GM12891 (cell line): ENCODE measurements around the gene GCGR.
"Not testable (repeated sequence)": the region's sequence is repeated elsewhere in the genome, so short reads cannot be mapped to it uniquely, and the experiment has no call there.

ENCODE experiments used
- DNase-seq: peaks from one replicate; pipeline ENCODE4 v3.0.0; 2011; ENCODE audit warnings: low spot score; ENCODE audit not compliant: insufficient read length
- FAIRE-seq: peaks from 2 replicates; lab custom pipeline; 2011; peaks lifted over from hg19 to GRCh38; lab: Jason Lieb, UNC
- PAX5 ChIP-seq: IDR thresholded peaks from 2 replicates; pipeline ENCODE4 v1.6.1; 2011; ENCODE audit warnings: low read length, moderate library complexity, mild to moderate bottlenecking; ENCODE audit not compliant: insufficient read depth, severe bottlenecking
- POLR2A ChIP-seq: IDR thresholded peaks from 2 replicates; pipeline ENCODE4 v1.6.1; 2011; ENCODE audit warnings: low read depth, low read length, control low read depth
- POLR2AphosphoS5 ChIP-seq: IDR thresholded peaks from 2 replicates; pipeline ENCODE4 v1.6.1; 2011; ENCODE audit warnings: low read depth, low read length, control low read depth
- POU2F2 ChIP-seq: IDR thresholded peaks from 2 replicates; pipeline ENCODE4 v1.6.1; 2011; ENCODE audit warnings: low read depth, mild to moderate bottlenecking, control low read depth, low read length, moderate library complexity
- SPI1 ChIP-seq: IDR thresholded peaks from 2 replicates; pipeline ENCODE4 v1.6.1; 2011; ENCODE audit warnings: low read depth, low read length, control low read depth
- TAF1 ChIP-seq: IDR thresholded peaks from 2 replicates; pipeline ENCODE4 v1.6.1; 2011; ENCODE audit warnings: low read depth, low read length, control low read depth

Gene GCGR

DNA sequence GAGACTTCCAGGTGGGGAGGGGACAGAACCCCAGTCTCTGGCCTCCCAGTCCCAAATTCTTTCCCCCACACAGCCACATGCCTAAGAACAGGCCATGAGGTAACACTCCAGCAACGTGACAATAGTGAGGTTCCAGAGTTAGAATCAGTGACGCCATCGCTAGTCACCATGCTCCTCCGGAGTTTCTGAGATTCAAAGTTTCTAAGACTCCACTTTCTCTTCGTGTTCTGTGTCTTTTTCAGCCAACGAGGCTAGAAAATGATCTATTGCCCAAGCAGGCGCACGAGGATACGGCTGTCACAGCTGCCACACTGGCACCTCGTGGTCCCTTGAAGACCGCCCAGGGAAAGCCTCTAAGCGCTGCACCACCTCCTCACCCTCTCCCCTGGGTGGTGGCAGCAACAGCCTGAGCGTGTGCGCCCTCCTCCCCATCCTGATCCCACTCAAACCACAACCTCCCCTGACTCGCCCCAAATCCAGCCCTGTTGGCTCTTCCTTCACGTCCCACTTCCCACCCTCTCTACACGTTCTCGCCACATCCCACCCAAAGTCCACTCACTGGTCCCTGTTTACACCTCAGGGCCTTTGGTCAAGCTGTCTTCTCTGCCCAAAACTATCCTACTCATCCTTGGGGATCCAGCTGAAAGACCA, 28.1 kb downstream of the GCGR start:
- FAIRE-seq (no peak), DNase-seq (no peak)
- TF ChIP-seq POLR2A (no peak), POU2F2 (0 out of 2 replicates have a peak, but pooled peaks have one; percentile 27), POLR2AphosphoS5 (no peak), PAX5 (no peak), TAF1 (peak; percentile 38; the same call in 1 of the 2 replicates)

- TF ChIP-seq POU2F2 (no peak), POLR2A (no peak), TAF1 (no peak), PAX5 (no peak), POLR2AphosphoS5 (no peak), SPI1 (no peak)
- FAIRE-seq (no peak), DNase-seq (no peak)
Observed at GRCh38 chr17:81832608-81833159, 28.7 kb downstream of the GCGR start.

DNA sequence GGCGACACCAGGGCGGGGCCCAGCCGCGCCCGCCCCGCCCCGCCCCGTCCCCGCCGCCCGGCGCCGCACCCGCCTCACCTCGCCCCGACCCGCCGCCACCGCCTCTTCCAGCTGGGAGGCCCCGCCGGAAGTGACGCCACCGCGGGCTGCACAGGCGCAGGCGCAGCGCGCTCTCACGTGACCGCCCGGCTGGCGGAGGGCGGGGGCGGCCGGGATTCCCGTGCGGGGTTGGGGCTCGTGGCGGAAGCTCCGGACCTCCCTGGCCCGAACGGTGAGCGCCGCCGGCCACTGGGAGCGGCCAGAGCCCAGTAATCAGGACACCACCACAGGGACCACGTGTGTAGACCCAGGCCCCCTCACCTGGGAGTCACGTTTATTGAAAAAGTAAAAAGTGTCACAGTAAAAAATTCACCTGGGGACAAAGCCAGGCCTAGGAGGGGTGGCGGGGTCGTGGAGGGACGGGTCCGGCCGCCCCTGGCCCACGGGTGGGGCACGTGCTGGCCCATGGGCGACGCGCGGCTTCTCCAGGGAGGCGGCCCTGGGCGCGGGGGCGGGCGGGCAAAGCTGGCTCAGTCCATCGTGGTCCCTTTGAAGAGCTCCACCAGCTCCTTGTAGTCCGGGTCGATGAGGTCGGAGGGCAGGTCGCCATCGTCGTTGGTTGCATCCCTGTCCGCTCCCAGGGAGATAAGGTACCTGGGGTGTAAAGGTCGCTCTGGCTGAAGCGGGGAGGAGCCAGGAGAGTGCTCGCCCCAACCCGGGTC, 29.4 kb downstream of the GCGR start, which contains the start of gene MCRIP1:
Gene MCRIP1, minus strand, starts transcription at position 132 of the 761 bp plus-strand sequence. CDS start 8,785 bp downstream, outside the sequence.
- peak; percentile 94 for FAIRE-seq
- TF ChIP-seq POLR2A (peak; percentile 61), POU2F2 (0 out of 2 replicates have a peak, but pooled peaks have one; percentile 38), TAF1 (peak; percentile 59), PAX5 (no peak), POLR2AphosphoS5 (no peak), SPI1 (no peak)

DNA sequence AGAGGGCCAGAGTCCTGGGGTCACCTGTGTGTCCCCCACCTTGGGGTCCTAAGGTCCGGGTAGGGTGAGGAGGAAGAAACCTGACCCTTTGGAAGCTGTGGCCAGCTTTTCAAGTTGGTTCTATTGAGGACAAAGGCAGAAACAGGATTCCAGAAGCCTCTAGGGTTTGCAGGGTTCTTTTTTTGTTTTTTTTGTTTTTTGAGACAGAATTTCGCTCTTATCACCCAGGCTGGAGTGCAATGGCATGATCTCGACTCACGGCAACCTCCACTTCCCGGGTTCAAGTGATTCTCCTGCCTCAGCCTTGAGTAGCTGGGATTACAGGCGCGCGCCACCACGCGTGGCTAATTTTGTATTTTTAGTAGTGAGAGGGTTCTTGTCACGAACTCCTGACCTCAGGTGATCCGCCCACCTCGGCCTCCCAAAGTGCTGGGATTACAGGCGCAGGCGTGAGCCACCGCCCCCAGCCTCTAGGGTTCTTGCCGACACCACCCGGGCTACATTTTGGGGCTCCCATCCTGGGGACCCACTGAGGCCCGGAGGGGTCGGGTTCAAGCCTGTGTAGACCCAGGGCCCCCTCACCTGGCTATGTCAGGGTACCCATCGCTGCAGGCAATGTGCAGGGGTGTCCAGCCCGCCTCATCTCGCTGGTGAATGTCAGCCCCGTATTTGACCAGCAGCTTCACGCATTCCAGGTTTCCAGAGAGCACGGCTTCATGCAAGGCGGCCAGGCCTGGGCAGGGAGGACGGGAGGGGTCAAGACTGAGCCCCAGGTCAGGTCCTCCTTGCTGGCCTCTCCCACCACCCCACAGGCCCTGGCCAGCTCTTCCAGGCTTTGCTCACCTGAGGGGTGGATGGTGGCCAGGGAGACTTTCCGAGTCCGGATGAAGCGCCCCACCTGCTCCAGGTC, 30.2 kb downstream of the GCGR start:
- FAIRE-seq: no peak
- TF ChIP-seq SPI1 (no peak), PAX5 (no peak), POLR2A (no peak), TAF1 (no peak)
- DNase-seq: no peak

More for the DNA sequence above, 29.4 kb downstream of the GCGR start, which contains the start of gene MCRIP1:
- peak; percentile 100 for DNase-seq

DNA sequence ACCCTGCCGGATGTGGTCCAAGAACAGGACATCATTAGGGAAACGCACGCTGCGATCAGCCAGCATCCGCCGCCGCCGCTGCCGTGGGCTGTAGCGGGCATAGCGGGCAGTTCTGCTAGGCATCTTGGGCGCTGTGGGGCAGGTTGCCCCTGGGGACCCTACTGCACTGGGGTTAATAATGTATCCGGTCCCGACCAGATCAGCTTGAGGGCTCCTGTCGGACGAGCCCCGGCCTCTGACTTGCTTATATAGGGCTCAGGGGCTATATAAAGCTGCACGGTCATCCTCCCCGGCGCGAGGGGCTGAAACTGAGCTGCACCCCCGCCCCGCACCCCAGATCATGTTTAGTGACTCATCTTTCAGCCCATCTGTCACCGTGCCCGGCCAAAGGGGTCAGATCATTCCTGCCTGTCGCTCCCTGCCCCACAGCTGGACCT, 30.9 kb downstream of the GCGR start, which contains the start of gene PPP1R27:
Gene PPP1R27, minus strand, starts transcription at position 220 of the 437 bp plus-strand sequence. Its CDS starts 97 bp downstream, at position 123.
- no peak for DNase-seq
- TF ChIP-seq TAF1: no peak
- no peak for TF ChIP-seq POLR2A
- FAIRE-seq: no peak

- DNase-seq (no peak), FAIRE-seq (no peak)
- TF ChIP-seq POU2F2 (no peak), POLR2AphosphoS5 (no peak), PAX5 (no peak), POLR2A (no peak), SPI1 (no peak), TAF1 (no peak)
Observed at GRCh38 chr17:81837641-81838040, 33.7 kb downstream of the GCGR start.

- DNase-seq (no peak), FAIRE-seq (no peak)
- TF ChIP-seq POU2F2: no peak
- TF ChIP-seq POLR2AphosphoS5: no peak
Observed at GRCh38 chr17:81838753-81839255, 34.9 kb downstream of the GCGR start.

GRCh38 chr17:81839301-81839700, 35.4 kb downstream of the GCGR start:
- no peak for FAIRE-seq
- TF ChIP-seq PAX5 (no peak), POLR2A (no peak), POU2F2 (no peak), POLR2AphosphoS5 (no peak), SPI1 (no peak), TAF1 (no peak)

GRCh38 chr17:81840059-81840458, 36.1 kb downstream of the GCGR start:
- FAIRE-seq: not testable (repeated sequence)

More at GRCh38 chr17:81839301-81839700, 35.4 kb downstream of the GCGR start:
- DNase-seq: no peak

More at GRCh38 chr17:81840059-81840458, 36.1 kb downstream of the GCGR start:
- DNase-seq: not testable (repeated sequence)
